NCI-H1105 treated with DMSO at 0.1 percent for 48 hours (cell line): ENCODE results near the gene CLASP1.
"Not testable (repeated sequence)": the region's sequence is repeated elsewhere in the genome, so short reads cannot be mapped to it uniquely, and the experiment has no call there.

Experiments
- DNase-seq: peaks from one replicate; lab custom pipeline; 2025; lab: John Stamatoyannopoulos, UW

CLASP1 gene

GRCh38 chr2:121374412-121375075, 274.7 kb downstream of the CLASP1 start:
- not testable (repeated sequence) for DNase-seq

- no peak for DNase-seq
Observed at GRCh38 chr2:121372721-121373353, 276.4 kb downstream of the CLASP1 start.

GRCh38 chr2:121372082-121372481, 277.2 kb downstream of the CLASP1 start:
- DNase-seq: no peak

GRCh38 chr2:121368836-121369235, 280.4 kb downstream of the CLASP1 start:
- DNase-seq: no peak

- DNase-seq: no peak
Observed at GRCh38 chr2:121368155-121368554, 281.1 kb downstream of the CLASP1 start.

GRCh38 chr2:121367246-121367900, 281.9 kb downstream of the CLASP1 start:
- DNase-seq: no peak

- DNase-seq: no peak
Observed at GRCh38 chr2:121366040-121366439, 283.2 kb downstream of the CLASP1 start.

GRCh38 chr2:121365061-121365460, 284.2 kb downstream of the CLASP1 start:
- DNase-seq: no peak

- DNase-seq: no peak
Observed at GRCh38 chr2:121363632-121364420, 285.4 kb downstream of the CLASP1 start.

- no peak for DNase-seq
Observed at GRCh38 chr2:121362774-121363173, 286.5 kb downstream of the CLASP1 start.

- no peak for DNase-seq
Observed at GRCh38 chr2:121362226-121362625, 287.0 kb downstream of the CLASP1 start.

GRCh38 chr2:121360566-121361300, 288.5 kb downstream of the CLASP1 start:
- DNase-seq: no peak

- DNase-seq: no peak
Observed at GRCh38 chr2:121359716-121360565, 289.3 kb downstream of the CLASP1 start.

GRCh38 chr2:121359170-121359569, 290.1 kb downstream of the CLASP1 start:
- DNase-seq: no peak

GRCh38 chr2:121358291-121358690, 291.0 kb downstream of the CLASP1 start:
- DNase-seq: no peak

- peak; percentile 66 for DNase-seq
Observed at GRCh38 chr2:121356058-121356640, 293.1 kb downstream of the CLASP1 start.

GRCh38 chr2:121355488-121355887, 293.8 kb downstream of the CLASP1 start:
- peak; percentile 70 for DNase-seq

GRCh38 chr2:121351521-121352318, 297.5 kb downstream of the CLASP1 start:
- no peak for DNase-seq

- DNase-seq: no peak
Observed at GRCh38 chr2:121350890-121351289, 298.4 kb downstream of the CLASP1 start.

GRCh38 chr2:121350402-121350775, 298.9 kb downstream of the CLASP1 start:
- DNase-seq: no peak
